Keratinocyte (primary cell): Measurements from ENCODE around the gene DAZ2.
"Not testable (repeated sequence)": the region's sequence is repeated elsewhere in the genome, so short reads cannot be mapped to it uniquely, and the experiment has no call there.

Experiments
- EZH2 ChIP-seq: IDR thresholded peaks from one replicate; pipeline ENCODE4 v1.6.1; 2012; ENCODE audit warnings: inconsistent platforms, mild to moderate bottlenecking, low read length, moderate library complexity
- TF ChIP-seq, protein P1 (sequence below), 3 experiments: IDR thresholded peaks in 1 of 3; conservative IDR thresholded peaks in 1 of 3; optimal IDR thresholded peaks in 1 of 3; 2 replicates in 2 of 3; 3 replicates in 1 of 3; pipeline versions ENCODE3 to v1.5.1; 2011; ENCODE audit warnings: low read length in 3 of 3, mild to moderate bottlenecking in 3 of 3, moderate library complexity in 2 of 3, control low read depth in 1 of 3, inconsistent platforms in 1 of 3; ENCODE audit not compliant: insufficient read depth in 2 of 3; ENCODE audit errors: extremely low read depth in 1 of 3

DNA sequence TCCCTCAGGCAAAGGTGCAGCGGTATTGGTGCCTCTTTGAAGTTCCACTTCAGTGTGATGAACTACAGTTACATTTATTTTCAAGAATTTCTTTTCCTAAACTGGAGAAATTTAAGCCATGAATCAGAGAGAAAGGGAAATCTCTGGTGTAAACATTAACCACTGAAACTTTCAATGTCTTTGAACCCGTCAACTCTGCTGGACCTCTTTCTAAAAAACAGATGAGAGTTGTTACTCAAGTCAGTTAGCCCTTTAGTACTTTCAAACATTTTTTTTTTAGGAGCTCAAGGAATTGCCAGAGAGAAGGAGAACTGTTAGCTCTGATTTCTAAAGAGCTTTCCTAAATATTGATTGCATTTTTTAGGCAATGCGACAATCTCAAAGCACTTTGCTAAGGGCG is 11.9 kb upstream of the DAZ2 start:
- TF ChIP-seq, protein P1, sequence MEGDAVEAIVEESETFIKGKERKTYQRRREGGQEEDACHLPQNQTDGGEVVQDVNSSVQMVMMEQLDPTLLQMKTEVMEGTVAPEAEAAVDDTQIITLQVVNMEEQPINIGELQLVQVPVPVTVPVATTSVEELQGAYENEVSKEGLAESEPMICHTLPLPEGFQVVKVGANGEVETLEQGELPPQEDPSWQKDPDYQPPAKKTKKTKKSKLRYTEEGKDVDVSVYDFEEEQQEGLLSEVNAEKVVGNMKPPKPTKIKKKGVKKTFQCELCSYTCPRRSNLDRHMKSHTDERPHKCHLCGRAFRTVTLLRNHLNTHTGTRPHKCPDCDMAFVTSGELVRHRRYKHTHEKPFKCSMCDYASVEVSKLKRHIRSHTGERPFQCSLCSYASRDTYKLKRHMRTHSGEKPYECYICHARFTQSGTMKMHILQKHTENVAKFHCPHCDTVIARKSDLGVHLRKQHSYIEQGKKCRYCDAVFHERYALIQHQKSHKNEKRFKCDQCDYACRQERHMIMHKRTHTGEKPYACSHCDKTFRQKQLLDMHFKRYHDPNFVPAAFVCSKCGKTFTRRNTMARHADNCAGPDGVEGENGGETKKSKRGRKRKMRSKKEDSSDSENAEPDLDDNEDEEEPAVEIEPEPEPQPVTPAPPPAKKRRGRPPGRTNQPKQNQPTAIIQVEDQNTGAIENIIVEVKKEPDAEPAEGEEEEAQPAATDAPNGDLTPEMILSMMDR (optimal IDR thresholded peaks at IDR 0.05 in 1 of 3, IDR thresholded peaks at IDR 0.05 in 1 of 3, conservative IDR thresholded peaks at IDR 0.05 in 1 of 3; ENCODE audit: extremely low read depth in 1 of 3, insufficient read depth in 2 of 3, low read length in 3 of 3) = not testable (repeated sequence)
- TF ChIP-seq EZH2 = not testable (repeated sequence)
